HFFc6 (cell line): Measurements from ENCODE around the gene ABCC9. TPM values are rescaled to one million over a fixed set of nuclear protein-coding genes. Genes with fewer than 3 reads are reported as not detected.

Experiments used
- DNase-seq: peaks from one replicate; pipeline ENCODE4 v3.0.0-alpha.2; 2018
- H3K27ac Mint-ChIP-seq: 2 replicates; pipeline ENCODE4 v1.8.0; 2020; ENCODE audit warnings: mild to moderate bottlenecking, mixed read lengths
- H3K27me3 Mint-ChIP-seq: 2 replicates; pipeline ENCODE4 v1.8.0; 2021; ENCODE audit warnings: mild to moderate bottlenecking, moderate library complexity, mixed read lengths; ENCODE audit not compliant: insufficient read depth
- H3K36me3 Mint-ChIP-seq: 2 replicates; pipeline ENCODE4 v1.8.0; 2021; ENCODE audit warnings: low read depth, mixed read lengths
- H3K4me1 Mint-ChIP-seq: 2 replicates; pipeline ENCODE4 v1.8.0; 2020; ENCODE audit warnings: low read depth, mixed read lengths
- H3K4me3 Mint-ChIP-seq: 2 replicates; pipeline ENCODE4 v1.8.0; 2020; ENCODE audit warnings: mild to moderate bottlenecking, moderate library complexity, mixed read lengths
- H3K9me3 Mint-ChIP-seq: 2 replicates; pipeline ENCODE4 v1.8.0; 2020; ENCODE audit warnings: mild to moderate bottlenecking, mixed read lengths
- CTCF ChIP-seq: fragments of 200-600 bp; sonication (generic); IDR thresholded peaks from 2 replicates; pipeline ENCODE4 v1.5.0; 2021; ENCODE audit warnings: antibody characterized with exemption, mild to moderate bottlenecking
- total RNA-seq, 6 experiments: library from RNA; stranded (reverse); fragmentation: NEBNext Ultra II Directional; extraction: Animal tissue kit (Norgen Biotek cat#: 25700); gene quantifications; 2 replicates in 1 of 6; 3 replicates in 5 of 6; pipeline ENCODE4 v1.2.3, GENCODE V29; 2021

Gene ABCC9
- total RNA-seq, 6 experiments from 2014 or later = 0.81 to 9.7 (median 8.2) TPM

- no peaks in the 10 kb centered on the region for H3K27me3 Mint-ChIP-seq
- no peak overlapping the region for H3K4me3 Mint-ChIP-seq
- H3K4me1 Mint-ChIP-seq = peaks cover 24% of the 10 kb centered on the region
- H3K27ac Mint-ChIP-seq = no peak overlapping the region
- no peak for TF ChIP-seq CTCF
- H3K9me3 Mint-ChIP-seq = peaks cover 9% of the 10 kb centered on the region; the same call in 1 of the 2 replicates
- 0 out of 2 replicates have a peak, but pooled peaks cover 9% of the 10 kb centered on the region for H3K36me3 Mint-ChIP-seq
- DNase-seq = no peak
These were observed 117.6 kb downstream of the ABCC9 start for GRCh38 chr12:21823581-21823980.

GRCh38 chr12:21819678-21820077 is 121.5 kb downstream of the ABCC9 start:
- Mint-ChIP-seq H3K9me3 (peaks cover 6% of the 10 kb centered on the region; the same call in 1 of the 2 replicates), H3K4me1 (peaks cover 29% of the 10 kb centered on the region), H3K4me3 (peak overlapping the region; percentile 31; the same call in 1 of the 2 replicates), H3K36me3 (0 out of 2 replicates have a peak, but pooled peaks cover 2% of the 10 kb centered on the region), H3K27ac (peak overlapping the region; percentile 20; the same call in 1 of the 2 replicates), H3K27me3 (no peaks in the 10 kb centered on the region)
- DNase-seq = no peak
- no peak for TF ChIP-seq CTCF

GRCh38 chr12:21819236-21819635 is 122.0 kb downstream of the ABCC9 start:
- peak overlapping the region; percentile 31; the same call in 1 of the 2 replicates for H3K4me3 Mint-ChIP-seq
- no peaks in the 10 kb centered on the region for H3K36me3 Mint-ChIP-seq
- H3K4me1 Mint-ChIP-seq = peaks cover 29% of the 10 kb centered on the region
- no peaks in the 10 kb centered on the region for H3K27me3 Mint-ChIP-seq
- peak overlapping the region; percentile 20; the same call in 1 of the 2 replicates for H3K27ac Mint-ChIP-seq
- H3K9me3 Mint-ChIP-seq = peaks cover 5% of the 10 kb centered on the region; the same call in 1 of the 2 replicates
- peak; percentile 24 for DNase-seq
- TF ChIP-seq CTCF = no peak

- Mint-ChIP-seq H3K9me3 (peaks cover 3% of the 10 kb centered on the region; the same call in 1 of the 2 replicates), H3K27ac (peak overlapping the region; percentile 34; the same call in 1 of the 2 replicates), H3K36me3 (no peaks in the 10 kb centered on the region), H3K4me1 (peaks cover 29% of the 10 kb centered on the region), H3K4me3 (no peak overlapping the region), H3K27me3 (no peaks in the 10 kb centered on the region)
- no peak for TF ChIP-seq CTCF
- no peak for DNase-seq
These were observed 122.6 kb downstream of the ABCC9 start for GRCh38 chr12:21818627-21819026.

GRCh38 chr12:21815306-21816062 is 125.7 kb downstream of the ABCC9 start:
- TF ChIP-seq CTCF = no peak
- H3K4me3 Mint-ChIP-seq = no peak overlapping the region
- DNase-seq = no peak

More at GRCh38 chr12:21815306-21816062, 125.7 kb downstream of the ABCC9 start:
- Mint-ChIP-seq H3K27ac (no peak overlapping the region), H3K36me3 (no peaks in the 10 kb centered on the region), H3K27me3 (no peaks in the 10 kb centered on the region), H3K4me1 (peaks cover 24% of the 10 kb centered on the region), H3K9me3 (peaks cover 7% of the 10 kb centered on the region; the same call in 1 of the 2 replicates)
